Neural cell (in vitro differentiated cells): Measurements from ENCODE around the gene NDUFAF5.

ENCODE experiments used
- EZH2 ChIP-seq: fragments of 200-600, 300-800 bp; shearing (Covaris generic), sonication (generic); IDR thresholded peaks from 2 replicates; pipeline ENCODE4 v1.6.1; 2014; ENCODE audit warnings: antibody characterized with exemption, low read length, borderline replicate concordance, mild to moderate bottlenecking; ENCODE audit not compliant: insufficient read depth, poor library complexity, severe bottlenecking
- MXI1 ChIP-seq: fragments of 450-650 bp; conservative IDR thresholded peaks from 2 replicates; pipeline ENCODE4 v1.6.1; 2014; ENCODE audit warnings: antibody characterized with exemption, mild to moderate bottlenecking; ENCODE audit not compliant: poor library complexity, severe bottlenecking
- TAF1 ChIP-seq: IDR thresholded peaks from 2 replicates; pipeline ENCODE4 v1.6.1; 2012; ENCODE audit warnings: low read depth
- TF ChIP-seq, protein P1 (sequence below): fragments of 450-650 bp; IDR thresholded peaks from 2 replicates; pipeline ENCODE4 v1.5.1; 2014; ENCODE audit warnings: antibody characterized with exemption, mild to moderate bottlenecking, moderate library complexity; ENCODE audit not compliant: poor library complexity, severe bottlenecking

DNA sequence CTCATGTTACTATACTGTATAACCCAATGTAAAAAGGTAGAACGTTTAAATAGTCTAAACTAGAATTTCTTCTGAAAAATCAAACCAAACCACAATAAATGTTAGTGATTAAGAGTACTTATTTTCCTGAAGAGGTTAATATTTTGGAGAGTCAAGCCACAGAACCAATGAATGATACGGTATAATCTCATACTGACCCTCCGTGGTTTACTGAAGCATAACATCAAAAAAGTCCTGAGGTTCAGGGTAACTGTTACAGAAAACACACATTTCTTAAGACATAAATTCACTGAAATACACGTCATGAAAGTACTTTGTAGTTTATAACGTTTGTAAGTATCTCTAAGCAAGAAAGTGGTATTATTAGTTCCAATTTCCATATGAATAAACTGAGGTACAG lies 29.0 kb upstream of the NDUFAF5 start:
- TF ChIP-seq, protein P1, sequence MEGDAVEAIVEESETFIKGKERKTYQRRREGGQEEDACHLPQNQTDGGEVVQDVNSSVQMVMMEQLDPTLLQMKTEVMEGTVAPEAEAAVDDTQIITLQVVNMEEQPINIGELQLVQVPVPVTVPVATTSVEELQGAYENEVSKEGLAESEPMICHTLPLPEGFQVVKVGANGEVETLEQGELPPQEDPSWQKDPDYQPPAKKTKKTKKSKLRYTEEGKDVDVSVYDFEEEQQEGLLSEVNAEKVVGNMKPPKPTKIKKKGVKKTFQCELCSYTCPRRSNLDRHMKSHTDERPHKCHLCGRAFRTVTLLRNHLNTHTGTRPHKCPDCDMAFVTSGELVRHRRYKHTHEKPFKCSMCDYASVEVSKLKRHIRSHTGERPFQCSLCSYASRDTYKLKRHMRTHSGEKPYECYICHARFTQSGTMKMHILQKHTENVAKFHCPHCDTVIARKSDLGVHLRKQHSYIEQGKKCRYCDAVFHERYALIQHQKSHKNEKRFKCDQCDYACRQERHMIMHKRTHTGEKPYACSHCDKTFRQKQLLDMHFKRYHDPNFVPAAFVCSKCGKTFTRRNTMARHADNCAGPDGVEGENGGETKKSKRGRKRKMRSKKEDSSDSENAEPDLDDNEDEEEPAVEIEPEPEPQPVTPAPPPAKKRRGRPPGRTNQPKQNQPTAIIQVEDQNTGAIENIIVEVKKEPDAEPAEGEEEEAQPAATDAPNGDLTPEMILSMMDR: no peak
- TF ChIP-seq TAF1: no peak
- TF ChIP-seq MXI1: no peak
- no peak for TF ChIP-seq EZH2
